ENCODE measurements around the gene KDM7A. TPM values are rescaled to one million over a fixed set of nuclear protein-coding genes. Genes with fewer than 3 reads are reported as not detected.
A peak's percentile ranks its signal among the peaks of the same experiment; 100 is the strongest.
"Not testable (repeated sequence)": the region's sequence is repeated elsewhere in the genome, so short reads cannot be mapped to it uniquely, and the experiment has no call there.

The KDM7A gene
- total and polyA plus RNA-seq, 2 donors, result 6.3 to 14.8 TPM

GRCh38 chr7:140134039-140134438 lies 42.7 kb downstream of the KDM7A start:
- peaks cover 7 to 23% of the 10 kb centered on the region in 2 donors for H3K36me3 ChIP-seq (ENCODE audit: control insufficient read depth in 2 of 2, insufficient read depth in 2 of 2, low read length in 1 of 2)
- H3K27me3 ChIP-seq (ENCODE audit: control insufficient read depth in 2 of 2, insufficient read depth in 1 of 2, low read length in 1 of 2), result no peaks in the 10 kb centered on the region
- no peak overlapping the region for H3K4me3 ChIP-seq (ENCODE audit: low read length in 2 of 2)
- no peaks in the 10 kb centered on the region for H3K4me1 ChIP-seq (ENCODE audit: control insufficient read depth in 2 of 2, insufficient read depth in 2 of 2, low read length in 2 of 2)
- H3K9me3 ChIP-seq (ENCODE audit: control insufficient read depth in 2 of 2, insufficient read depth in 1 of 2, low read length in 1 of 2), result no peaks in the 10 kb centered on the region
- 96% methylated on average over 2 of the region's 2 CpGs for WGBS
- DNase-seq (ENCODE audit: low read depth in 6 of 9, low spot score in 9 of 9), result no peak
- H3K27ac ChIP-seq (ENCODE audit: low read depth in 1 of 2, low read length in 1 of 2), result no peak overlapping the region

DNA sequence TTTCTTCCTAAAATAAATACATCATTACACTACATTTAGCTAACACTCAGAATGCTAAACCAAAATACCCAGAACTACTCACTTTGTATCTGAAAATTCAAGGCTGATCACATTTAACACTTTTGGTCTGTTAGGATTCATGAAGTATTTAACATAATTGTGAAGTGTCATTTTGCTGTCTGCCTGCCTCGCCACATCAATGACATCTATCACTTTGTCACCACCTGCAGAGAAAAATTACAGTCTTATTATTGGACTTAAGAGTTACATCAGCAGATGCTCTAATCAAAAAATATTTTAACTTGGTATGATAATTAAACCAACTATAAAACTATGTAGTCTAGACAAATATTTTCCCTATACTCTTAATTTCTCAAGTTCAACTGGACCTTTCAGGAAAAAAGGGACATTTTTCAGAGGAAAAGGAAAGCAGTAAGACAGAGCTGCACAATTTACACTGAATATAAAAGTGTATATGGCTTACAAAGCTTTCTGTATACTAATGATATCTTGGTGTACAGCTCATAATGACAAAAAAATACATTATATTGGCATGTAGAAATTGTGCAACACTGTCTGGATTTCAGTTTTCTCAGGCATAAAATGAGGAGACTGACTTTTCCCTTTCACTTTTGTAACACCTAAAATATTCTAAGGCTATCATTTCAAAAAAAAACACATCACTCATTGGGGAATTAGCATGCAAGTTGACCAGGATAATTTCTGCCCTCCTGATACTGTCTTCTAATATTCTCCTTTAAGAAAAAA lies 49.2 kb downstream of the KDM7A start:
- DNase-seq (ENCODE audit: low read depth in 6 of 9, low spot score in 9 of 9), result peak in 2 of 9 donors; percentile 12 to 39
- no peaks in the 10 kb centered on the region for H3K9me3 ChIP-seq (ENCODE audit: control insufficient read depth in 2 of 2, insufficient read depth in 1 of 2, low read length in 1 of 2)
- WGBS, result 38% methylated on average over 1 of the region's 1 CpG
- no peaks in the 10 kb centered on the region for H3K27me3 ChIP-seq (ENCODE audit: control insufficient read depth in 2 of 2, insufficient read depth in 1 of 2, low read length in 1 of 2)
- no peak overlapping the region for H3K27ac ChIP-seq (ENCODE audit: low read depth in 1 of 2, low read length in 1 of 2)
- H3K4me3 ChIP-seq (ENCODE audit: low read length in 2 of 2), result no peak overlapping the region
- H3K36me3 ChIP-seq (ENCODE audit: control insufficient read depth in 2 of 2, insufficient read depth in 2 of 2, low read length in 1 of 2), result peaks cover 5 to 17% of the 10 kb centered on the region in 2 donors
- no peaks in the 10 kb centered on the region for H3K4me1 ChIP-seq (ENCODE audit: control insufficient read depth in 2 of 2, insufficient read depth in 2 of 2, low read length in 2 of 2)

DNA sequence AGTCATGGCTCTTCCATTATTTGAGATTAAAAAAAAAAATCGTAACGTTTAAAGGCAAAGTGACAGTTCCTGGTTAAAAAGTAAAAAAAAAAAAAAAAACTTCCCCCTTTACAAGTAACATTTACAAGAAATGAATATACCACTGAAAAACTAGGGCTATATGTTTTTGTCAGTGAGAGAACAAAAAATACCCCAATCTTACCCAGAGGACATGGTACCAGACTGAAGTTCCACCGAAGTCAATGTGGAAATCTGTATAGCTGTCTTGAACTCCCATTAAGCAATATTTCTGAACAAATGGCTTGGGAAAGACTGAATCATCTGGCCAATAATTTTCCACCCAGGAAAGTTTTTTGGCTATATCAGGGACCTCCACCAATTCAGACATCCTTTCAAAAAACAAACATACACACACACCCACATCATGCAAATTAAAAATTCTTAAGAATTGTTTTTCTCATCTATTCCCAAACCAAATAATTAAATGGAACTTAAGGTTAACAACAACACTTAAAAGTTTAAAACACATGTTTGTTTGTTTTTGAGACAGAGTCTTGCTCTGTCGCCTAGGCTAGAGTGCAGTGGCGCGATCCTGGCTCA lies 50.2 kb downstream of the KDM7A start:
- no peaks in the 10 kb centered on the region for H3K27me3 ChIP-seq (ENCODE audit: control insufficient read depth in 2 of 2, insufficient read depth in 1 of 2, low read length in 1 of 2)
- WGBS, result over 99% methylated on average over 6 of the region's 6 CpGs
- no peaks in the 10 kb centered on the region for H3K4me1 ChIP-seq (ENCODE audit: control insufficient read depth in 2 of 2, insufficient read depth in 2 of 2, low read length in 2 of 2)
- H3K4me3 ChIP-seq (ENCODE audit: low read length in 2 of 2), result no peak overlapping the region
- DNase-seq (ENCODE audit: low read depth in 6 of 9, low spot score in 9 of 9), result no peak
- H3K36me3 ChIP-seq (ENCODE audit: control insufficient read depth in 2 of 2, insufficient read depth in 2 of 2, low read length in 1 of 2), result peaks cover 5 to 13% of the 10 kb centered on the region in 2 donors
- no peak overlapping the region for H3K27ac ChIP-seq (ENCODE audit: low read depth in 1 of 2, low read length in 1 of 2)
- H3K9me3 ChIP-seq (ENCODE audit: control insufficient read depth in 2 of 2, insufficient read depth in 1 of 2, low read length in 1 of 2), result no peaks in the 10 kb centered on the region

GRCh38 chr7:140122965-140123364 lies 53.8 kb downstream of the KDM7A start:
- H3K36me3 ChIP-seq (ENCODE audit: control insufficient read depth in 2 of 2, insufficient read depth in 2 of 2, low read length in 1 of 2), result peaks cover 0 to 2% of the 10 kb centered on the region in 2 donors
- no peak overlapping the region for H3K4me3 ChIP-seq (ENCODE audit: low read length in 2 of 2)
- H3K27ac ChIP-seq (ENCODE audit: low read depth in 1 of 2, low read length in 1 of 2), result no peak overlapping the region
- no peaks in the 10 kb centered on the region for H3K4me1 ChIP-seq (ENCODE audit: control insufficient read depth in 2 of 2, insufficient read depth in 2 of 2, low read length in 2 of 2)
- no peaks in the 10 kb centered on the region for H3K9me3 ChIP-seq (ENCODE audit: control insufficient read depth in 2 of 2, insufficient read depth in 1 of 2, low read length in 1 of 2)
- no peaks in the 10 kb centered on the region for H3K27me3 ChIP-seq (ENCODE audit: control insufficient read depth in 2 of 2, insufficient read depth in 1 of 2, low read length in 1 of 2)
- WGBS, result 97% methylated on average over 3 of the region's 3 CpGs
- DNase-seq (ENCODE audit: low read depth in 6 of 9, low spot score in 9 of 9), result no peak

GRCh38 chr7:140121326-140121725 lies 55.5 kb downstream of the KDM7A start:
- Histone ChIP-seq H3K27me3 (ENCODE audit: control insufficient read depth in 2 of 2, insufficient read depth in 1 of 2, low read length in 1 of 2) (no peaks in the 10 kb centered on the region), H3K4me3 (ENCODE audit: low read length in 2 of 2) (no peak overlapping the region), H3K4me1 (ENCODE audit: control insufficient read depth in 2 of 2, insufficient read depth in 2 of 2, low read length in 2 of 2) (no peaks in the 10 kb centered on the region), H3K36me3 (ENCODE audit: control insufficient read depth in 2 of 2, insufficient read depth in 2 of 2, low read length in 1 of 2) (peaks cover 0 to 2% of the 10 kb centered on the region in 2 donors), H3K9me3 (ENCODE audit: control insufficient read depth in 2 of 2, insufficient read depth in 1 of 2, low read length in 1 of 2) (no peaks in the 10 kb centered on the region), H3K27ac (ENCODE audit: low read depth in 1 of 2, low read length in 1 of 2) (no peak overlapping the region)
- no peak for DNase-seq (ENCODE audit: low read depth in 6 of 9, low spot score in 9 of 9)
- WGBS, result 70% methylated on average over 4 of the region's 4 CpGs

GRCh38 chr7:140114817-140115216 lies 62.0 kb downstream of the KDM7A start:
- not testable (repeated sequence) for H3K4me1 ChIP-seq (ENCODE audit: control insufficient read depth in 2 of 2, insufficient read depth in 2 of 2, low read length in 2 of 2); H3K9me3 ChIP-seq (ENCODE audit: control insufficient read depth in 2 of 2, insufficient read depth in 1 of 2, low read length in 1 of 2); DNase-seq (ENCODE audit: low read depth in 6 of 9, low spot score in 9 of 9); H3K4me3 ChIP-seq (ENCODE audit: low read length in 2 of 2); H3K27me3 ChIP-seq (ENCODE audit: control insufficient read depth in 2 of 2, insufficient read depth in 1 of 2, low read length in 1 of 2); H3K36me3 ChIP-seq (ENCODE audit: control insufficient read depth in 2 of 2, insufficient read depth in 2 of 2, low read length in 1 of 2); H3K27ac ChIP-seq (ENCODE audit: low read depth in 1 of 2, low read length in 1 of 2)
- 99% methylated on average over 31 of the region's 31 CpGs for WGBS

DNA sequence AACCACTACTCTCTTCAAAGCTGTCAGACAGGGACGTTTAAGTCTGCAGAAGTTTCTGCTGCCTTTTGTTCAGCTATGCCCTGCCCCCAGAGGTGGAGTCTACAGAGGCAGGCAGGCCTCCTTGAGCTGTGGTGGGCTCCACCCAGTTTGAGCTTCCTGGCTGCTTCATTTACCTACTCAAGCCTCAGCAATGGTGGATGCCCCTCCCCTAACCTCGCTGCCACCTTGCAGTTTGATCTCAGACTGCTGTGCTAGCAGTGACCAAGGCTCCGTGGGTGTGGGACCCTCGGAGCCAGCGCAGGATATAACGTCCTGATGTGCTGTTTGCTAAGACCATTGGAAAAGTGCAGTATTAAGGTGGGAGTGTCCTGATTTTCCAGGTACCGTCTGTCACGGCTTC lies 68.0 kb downstream of the KDM7A start:
- peaks cover 9 to 14% of the 10 kb centered on the region in 2 donors for H3K36me3 ChIP-seq (ENCODE audit: control insufficient read depth in 2 of 2, insufficient read depth in 2 of 2, low read length in 1 of 2)
- H3K27me3 ChIP-seq (ENCODE audit: control insufficient read depth in 2 of 2, insufficient read depth in 1 of 2, low read length in 1 of 2); H3K4me1 ChIP-seq (ENCODE audit: control insufficient read depth in 2 of 2, insufficient read depth in 2 of 2, low read length in 2 of 2); H3K4me3 ChIP-seq (ENCODE audit: low read length in 2 of 2); H3K9me3 ChIP-seq (ENCODE audit: control insufficient read depth in 2 of 2, insufficient read depth in 1 of 2, low read length in 1 of 2); DNase-seq (ENCODE audit: low read depth in 6 of 9, low spot score in 9 of 9); H3K27ac ChIP-seq (ENCODE audit: low read depth in 1 of 2, low read length in 1 of 2): not testable (repeated sequence)
- 95% methylated on average over 8 of the region's 8 CpGs for WGBS

- H3K27me3 ChIP-seq (ENCODE audit: control insufficient read depth in 2 of 2, insufficient read depth in 1 of 2, low read length in 1 of 2), result no peaks in the 10 kb centered on the region
- 92% methylated on average over 4 of the region's 4 CpGs for WGBS
- no peak overlapping the region for H3K4me3 ChIP-seq (ENCODE audit: low read length in 2 of 2)
- no peak overlapping the region for H3K27ac ChIP-seq (ENCODE audit: low read depth in 1 of 2, low read length in 1 of 2)
- H3K36me3 ChIP-seq (ENCODE audit: control insufficient read depth in 2 of 2, insufficient read depth in 2 of 2, low read length in 1 of 2), result peaks cover 16 to 47% of the 10 kb centered on the region in 2 donors
- no peaks in the 10 kb centered on the region for H3K9me3 ChIP-seq (ENCODE audit: control insufficient read depth in 2 of 2, insufficient read depth in 1 of 2, low read length in 1 of 2)
- H3K4me1 ChIP-seq (ENCODE audit: control insufficient read depth in 2 of 2, insufficient read depth in 2 of 2, low read length in 2 of 2), result no peaks in the 10 kb centered on the region
- DNase-seq (ENCODE audit: low read depth in 6 of 9, low spot score in 9 of 9), result no peak
Observed at GRCh38 chr7:140096459-140096858, 80.3 kb downstream of the KDM7A start.

- Histone ChIP-seq H3K9me3 (ENCODE audit: control insufficient read depth in 2 of 2, insufficient read depth in 1 of 2, low read length in 1 of 2) (no peaks in the 10 kb centered on the region), H3K4me1 (ENCODE audit: control insufficient read depth in 2 of 2, insufficient read depth in 2 of 2, low read length in 2 of 2) (no peaks in the 10 kb centered on the region), H3K27me3 (ENCODE audit: control insufficient read depth in 2 of 2, insufficient read depth in 1 of 2, low read length in 1 of 2) (no peaks in the 10 kb centered on the region), H3K27ac (ENCODE audit: low read depth in 1 of 2, low read length in 1 of 2) (no peak overlapping the region), H3K36me3 (ENCODE audit: control insufficient read depth in 2 of 2, insufficient read depth in 2 of 2, low read length in 1 of 2) (peaks cover 16 to 41% of the 10 kb centered on the region in 2 donors), H3K4me3 (ENCODE audit: low read length in 2 of 2) (no peak overlapping the region)
- 97% methylated on average over 1 of the region's 1 CpG for WGBS
- no peak for DNase-seq (ENCODE audit: low read depth in 6 of 9, low spot score in 9 of 9)
Observed at GRCh38 chr7:140093375-140093774, 83.4 kb downstream of the KDM7A start.
